ENCODE measurements around the gene LDLRAD4.

GRCh38 chr18:13462686-13463085 is 244.1 kb downstream of the LDLRAD4 start:
- TF ChIP-seq PML (IDR thresholded peaks at IDR 0.05; ENCODE audit: low read length) (no peak), CGGBP1 (CRISPR knock-in tag; IDR thresholded peaks at IDR 0.05) (no peak), JUN (IDR thresholded peaks at IDR 0.05; ENCODE audit: borderline replicate concordance, low read depth, low read length) (no peak), JUN (CRISPR knock-in tag; IDR thresholded peaks at IDR 0.05; ENCODE audit: borderline replicate concordance) (no peak), ELK1 (CRISPR knock-in tag; IDR thresholded peaks at IDR 0.05) (no peak), NR1H2 (CRISPR knock-in tag; IDR thresholded peaks at IDR 0.05) (no peak)

All from K562 (cell line).